OCI-LY3 (cell line): ENCODE results near the gene CDK4.

Experiments
- H2AFZ ChIP-seq: fragments of 200-600, 300-600 bp; shearing (Covaris generic); 2 replicates; pipeline ENCODE4 v1.6.0; 2014; ENCODE audit warnings: antibody characterized with exemption, low read depth, low read length
- H3K27ac ChIP-seq: fragments of 200-600, 300-600 bp; sonication (generic); 2 replicates; pipeline ENCODE4 v1.5.1; 2014; ENCODE audit warnings: mild to moderate bottlenecking, low read length, moderate library complexity, mixed read lengths
- H3K27me3 ChIP-seq: fragments of 200-600, 300-600 bp; sonication (generic); 2 replicates; pipeline ENCODE4 v1.6.1; 2014; ENCODE audit warnings: low read depth, low read length, mixed read lengths
- H3K36me3 ChIP-seq: fragments of 200-600, 300-600 bp; sonication (generic); replicated peaks from 2 replicates; pipeline ENCODE3; 2014; ENCODE audit warnings: low read depth, low read length, mixed read lengths
- H3K4me1 ChIP-seq: fragments of 300-600, 200-600 bp; sonication (generic); 2 replicates; pipeline ENCODE4 v1.6.1; 2014; ENCODE audit warnings: low read length, mixed read lengths
- H3K4me2 ChIP-seq: fragments of 200-600, 300-600 bp; sonication (generic); 2 replicates; pipeline ENCODE4 v1.6.1; 2014; ENCODE audit warnings: low read length, mixed read lengths
- H3K4me3 ChIP-seq: fragments of 300-600, 200-600 bp; sonication (generic); 2 replicates; pipeline ENCODE4 v1.5.1; 2014; ENCODE audit warnings: antibody characterized with exemption, mild to moderate bottlenecking, low read length, moderate library complexity
- H3K79me2 ChIP-seq: fragments of 300-600, 200-600 bp; shearing (Covaris generic); 2 replicates; pipeline ENCODE4 v1.6.1; 2014; ENCODE audit warnings: mild to moderate bottlenecking, low read length, mixed read lengths
- H3K9ac ChIP-seq: fragments of 300-600, 200-600 bp; shearing (Covaris generic); 2 replicates; pipeline ENCODE4 v1.6.0; 2014; ENCODE audit warnings: mild to moderate bottlenecking, low read length, moderate library complexity
- H3K9me3 ChIP-seq: fragments of 200-600, 300-600 bp; shearing (Covaris generic); 2 replicates; pipeline ENCODE4 v1.6.1; 2014; ENCODE audit warnings: low read length, mixed read lengths; ENCODE audit not compliant: insufficient read depth
- H4K20me1 ChIP-seq: fragments of 200-600, 300-600 bp; sonication (generic); 2 replicates; pipeline ENCODE4 v1.6.1; 2016; ENCODE audit warnings: low read length, mixed read lengths; ENCODE audit not compliant: insufficient read depth
- EZH2phosphoT487 ChIP-seq: fragments of 200-600 bp; shearing (Covaris generic); IDR thresholded peaks from 2 replicates; pipeline ENCODE4 v1.6.1; 2018; ENCODE audit warnings: antibody characterized with exemption, mixed run types, low read depth
- TF ChIP-seq, protein P1 (sequence below): fragments of 200-600, 300-600 bp; sonication (generic); IDR thresholded peaks from 2 replicates; pipeline ENCODE4 v1.5.1; 2014; ENCODE audit warnings: antibody characterized with exemption, low read length, low read depth

Gene CDK4

DNA sequence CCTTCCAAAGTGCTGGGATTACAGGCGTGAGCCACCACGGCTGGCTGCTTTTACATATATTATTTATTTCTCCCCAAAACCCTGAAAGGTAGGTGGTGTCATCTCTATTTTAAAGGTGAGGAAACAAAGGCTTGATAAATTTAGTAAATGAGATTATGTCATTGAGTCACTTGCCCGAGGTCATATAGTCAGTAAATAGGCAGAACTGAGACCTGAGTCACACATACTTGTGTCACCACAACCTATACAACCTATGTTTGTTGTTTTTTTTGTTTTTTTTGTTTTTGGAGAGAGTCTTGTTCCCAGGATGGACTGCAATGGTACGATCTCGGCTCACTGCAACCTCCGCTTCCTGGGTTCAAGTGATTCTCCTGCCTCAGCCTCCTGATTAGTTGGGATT, 43.2 kb upstream of the CDK4 start:
- TF ChIP-seq, protein P1, sequence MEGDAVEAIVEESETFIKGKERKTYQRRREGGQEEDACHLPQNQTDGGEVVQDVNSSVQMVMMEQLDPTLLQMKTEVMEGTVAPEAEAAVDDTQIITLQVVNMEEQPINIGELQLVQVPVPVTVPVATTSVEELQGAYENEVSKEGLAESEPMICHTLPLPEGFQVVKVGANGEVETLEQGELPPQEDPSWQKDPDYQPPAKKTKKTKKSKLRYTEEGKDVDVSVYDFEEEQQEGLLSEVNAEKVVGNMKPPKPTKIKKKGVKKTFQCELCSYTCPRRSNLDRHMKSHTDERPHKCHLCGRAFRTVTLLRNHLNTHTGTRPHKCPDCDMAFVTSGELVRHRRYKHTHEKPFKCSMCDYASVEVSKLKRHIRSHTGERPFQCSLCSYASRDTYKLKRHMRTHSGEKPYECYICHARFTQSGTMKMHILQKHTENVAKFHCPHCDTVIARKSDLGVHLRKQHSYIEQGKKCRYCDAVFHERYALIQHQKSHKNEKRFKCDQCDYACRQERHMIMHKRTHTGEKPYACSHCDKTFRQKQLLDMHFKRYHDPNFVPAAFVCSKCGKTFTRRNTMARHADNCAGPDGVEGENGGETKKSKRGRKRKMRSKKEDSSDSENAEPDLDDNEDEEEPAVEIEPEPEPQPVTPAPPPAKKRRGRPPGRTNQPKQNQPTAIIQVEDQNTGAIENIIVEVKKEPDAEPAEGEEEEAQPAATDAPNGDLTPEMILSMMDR: no peak
- TF ChIP-seq EZH2phosphoT487: no peak
- Histone ChIP-seq H3K27ac (no peak overlapping the region), H3K9me3 (no peaks in the 10 kb centered on the region), H3K4me2 (no peak overlapping the region), H3K4me1 (no peaks in the 10 kb centered on the region), H3K79me2 (no peaks in the 10 kb centered on the region), H3K9ac (no peak overlapping the region), H4K20me1 (no peaks in the 10 kb centered on the region), H3K4me3 (no peak overlapping the region), H2AFZ (no peak overlapping the region), H3K27me3 (no peaks in the 10 kb centered on the region), H3K36me3 (peaks cover 40% of the 10 kb centered on the region)

DNA sequence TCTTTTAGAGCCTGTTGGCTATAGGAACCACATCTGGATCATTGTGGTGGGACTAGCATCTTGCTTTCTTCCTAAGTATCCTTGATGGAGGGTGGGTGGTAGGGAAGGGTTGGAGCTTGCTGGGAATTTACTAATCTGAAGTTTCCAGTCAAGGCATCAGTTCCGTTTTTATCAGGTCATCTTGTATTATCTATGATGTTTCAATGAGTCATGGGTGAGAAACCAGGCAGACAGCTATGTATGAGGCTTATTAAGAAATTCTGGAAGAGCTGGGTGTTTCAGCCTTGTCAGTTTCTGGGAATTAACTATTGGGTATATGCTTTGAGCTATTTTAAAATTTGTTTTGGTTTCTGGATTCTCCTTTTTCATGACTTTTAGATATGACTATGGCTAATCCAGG, 41.8 kb upstream of the CDK4 start:
- Histone ChIP-seq H3K27ac (no peak overlapping the region), H4K20me1 (no peaks in the 10 kb centered on the region), H3K4me2 (no peak overlapping the region), H3K79me2 (no peaks in the 10 kb centered on the region), H3K9me3 (no peaks in the 10 kb centered on the region), H3K4me3 (no peak overlapping the region), H3K4me1 (no peaks in the 10 kb centered on the region), H3K27me3 (no peaks in the 10 kb centered on the region), H3K9ac (no peak overlapping the region), H3K36me3 (peaks cover 34% of the 10 kb centered on the region), H2AFZ (no peak overlapping the region)
- no peak for TF ChIP-seq EZH2phosphoT487

- H3K27me3 ChIP-seq: no peaks in the 10 kb centered on the region
- TF ChIP-seq EZH2phosphoT487: no peak
- TF ChIP-seq, protein P1: no peak
- H2AFZ ChIP-seq: no peak overlapping the region
- H4K20me1 ChIP-seq: no peaks in the 10 kb centered on the region
- no peak overlapping the region for H3K27ac ChIP-seq
- H3K4me3 ChIP-seq: no peak overlapping the region
- peak overlapping the region; percentile 11; the same call in 1 of the 2 replicates for H3K4me2 ChIP-seq
- peaks cover 19% of the 10 kb centered on the region for H3K79me2 ChIP-seq
- no peaks in the 10 kb centered on the region for H3K9me3 ChIP-seq
- H3K9ac ChIP-seq: no peak overlapping the region
- peaks cover 13% of the 10 kb centered on the region for H3K4me1 ChIP-seq
- H3K36me3 ChIP-seq: peaks cover 27% of the 10 kb centered on the region
Measured at GRCh38 chr12:57783861-57784260, 31.8 kb upstream of the CDK4 start.

- H3K27me3 ChIP-seq: no peaks in the 10 kb centered on the region
- H3K4me3 ChIP-seq: peak overlapping the region; percentile 89
- no peak overlapping the region for H3K27ac ChIP-seq
- peak overlapping the region; percentile 88 for H3K4me2 ChIP-seq
- no peak overlapping the region for H2AFZ ChIP-seq
- no peak for TF ChIP-seq EZH2phosphoT487
- TF ChIP-seq, protein P1: no peak
- H3K79me2 ChIP-seq: peaks cover 19% of the 10 kb centered on the region
- H3K9ac ChIP-seq: peak overlapping the region; percentile 69
- peaks cover 13% of the 10 kb centered on the region for H3K4me1 ChIP-seq
- no peaks in the 10 kb centered on the region for H3K9me3 ChIP-seq
- H4K20me1 ChIP-seq: no peaks in the 10 kb centered on the region
- peaks cover 27% of the 10 kb centered on the region for H3K36me3 ChIP-seq
Measured at GRCh38 chr12:57783466-57783801, 31.3 kb upstream of the CDK4 start.
